BE2C (cell line): Measurements from ENCODE around the gene RBM19.

ENCODE experiments used
- DNase-seq: peaks from one replicate; pipeline ENCODE4 v3.0.0-alpha.2; 2020
- H3K27me3 ChIP-seq: fragments of 250-450 bp; sonication (Bioruptor Pico); 2 replicates; pipeline ENCODE4 v1.5.1; 2020; ENCODE audit warnings: mild to moderate bottlenecking
- H3K36me3 ChIP-seq: fragments of 250-450 bp; sonication (Bioruptor Pico); 2 replicates; pipeline ENCODE4 v1.5.1; 2020; ENCODE audit warnings: mild to moderate bottlenecking
- H3K4me1 ChIP-seq: fragments of 250-450 bp; sonication (Bioruptor Pico); 2 replicates; pipeline ENCODE4 v1.5.1; 2020
- H3K4me3 ChIP-seq: 2 replicates; pipeline ENCODE4 v1.5.1; 2011; ENCODE audit warnings: low read depth, low read length
- H3K9me3 ChIP-seq: fragments of 250-450 bp; sonication (Bioruptor Pico); 2 replicates; pipeline ENCODE4 v1.5.1; 2020
- TF ChIP-seq, protein P1 (sequence below): IDR thresholded peaks from 2 replicates; pipeline ENCODE4 v1.5.1; 2012; ENCODE audit warnings: mild to moderate bottlenecking, low read depth, low read length

Gene RBM19

DNA sequence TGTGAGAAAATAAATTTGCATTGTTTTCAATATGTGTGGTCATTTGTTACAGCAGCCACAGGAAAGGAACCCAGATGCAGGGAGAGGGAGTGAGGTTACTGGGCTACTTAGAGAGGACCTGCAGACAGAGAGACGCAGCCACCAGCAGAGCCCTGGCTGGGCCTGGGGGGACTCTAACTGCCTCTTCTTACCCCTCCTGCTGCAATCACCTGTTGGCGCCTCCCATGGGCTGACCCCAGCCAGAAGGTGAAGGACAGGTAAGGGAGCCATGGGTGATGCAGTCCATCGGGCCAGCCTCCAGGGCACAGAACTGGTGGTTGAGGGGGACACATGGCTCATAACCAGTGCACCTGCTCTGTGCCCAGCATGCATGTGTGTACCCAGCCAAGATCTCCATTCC is 15.8 kb upstream of the RBM19 start:
- Histone ChIP-seq H3K9me3 (no peaks in the 10 kb centered on the region), H3K4me3 (no peak overlapping the region)
- TF ChIP-seq, protein P1, sequence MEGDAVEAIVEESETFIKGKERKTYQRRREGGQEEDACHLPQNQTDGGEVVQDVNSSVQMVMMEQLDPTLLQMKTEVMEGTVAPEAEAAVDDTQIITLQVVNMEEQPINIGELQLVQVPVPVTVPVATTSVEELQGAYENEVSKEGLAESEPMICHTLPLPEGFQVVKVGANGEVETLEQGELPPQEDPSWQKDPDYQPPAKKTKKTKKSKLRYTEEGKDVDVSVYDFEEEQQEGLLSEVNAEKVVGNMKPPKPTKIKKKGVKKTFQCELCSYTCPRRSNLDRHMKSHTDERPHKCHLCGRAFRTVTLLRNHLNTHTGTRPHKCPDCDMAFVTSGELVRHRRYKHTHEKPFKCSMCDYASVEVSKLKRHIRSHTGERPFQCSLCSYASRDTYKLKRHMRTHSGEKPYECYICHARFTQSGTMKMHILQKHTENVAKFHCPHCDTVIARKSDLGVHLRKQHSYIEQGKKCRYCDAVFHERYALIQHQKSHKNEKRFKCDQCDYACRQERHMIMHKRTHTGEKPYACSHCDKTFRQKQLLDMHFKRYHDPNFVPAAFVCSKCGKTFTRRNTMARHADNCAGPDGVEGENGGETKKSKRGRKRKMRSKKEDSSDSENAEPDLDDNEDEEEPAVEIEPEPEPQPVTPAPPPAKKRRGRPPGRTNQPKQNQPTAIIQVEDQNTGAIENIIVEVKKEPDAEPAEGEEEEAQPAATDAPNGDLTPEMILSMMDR = no peak

DNA sequence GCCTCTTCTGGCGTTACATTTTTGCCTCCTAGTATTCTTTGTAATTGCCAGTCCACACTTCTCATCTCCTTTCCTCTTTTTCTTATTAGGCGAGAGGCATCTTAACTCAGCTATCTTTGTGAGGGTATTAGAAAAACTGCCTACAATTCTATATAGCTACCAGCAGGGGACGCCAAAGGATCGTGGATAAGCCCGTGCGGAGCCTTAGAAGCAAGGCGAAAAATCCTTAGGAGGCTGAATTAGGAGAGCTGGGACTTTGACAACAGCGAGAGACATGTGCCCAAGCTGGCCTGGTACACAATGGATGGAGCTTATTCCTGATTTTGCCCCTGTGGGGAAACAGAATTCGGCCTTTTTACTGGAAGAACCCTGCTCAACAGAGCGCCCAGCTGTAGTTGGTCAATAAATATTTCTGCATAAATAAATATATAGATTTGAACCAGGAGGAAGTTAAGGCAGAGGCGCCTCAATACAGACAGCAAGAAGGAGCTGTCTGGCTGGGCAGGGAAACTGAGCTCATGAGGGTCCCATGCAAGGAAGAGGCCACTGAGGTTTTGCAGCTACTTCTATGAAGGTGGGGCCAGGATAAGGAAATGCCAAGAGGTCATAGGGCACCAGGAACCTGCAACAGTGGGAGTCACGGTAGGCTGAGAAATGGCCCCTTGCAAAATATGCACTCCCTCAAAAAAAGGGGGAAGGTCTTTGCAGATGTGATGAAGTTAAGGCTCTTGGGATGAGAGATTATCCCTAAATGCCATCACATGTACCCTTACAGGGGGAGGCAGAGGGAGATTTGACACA is 14.6 kb upstream of the RBM19 start:
- Histone ChIP-seq H3K27me3 (peaks cover 7% of the 10 kb centered on the region), H3K4me1 (no peaks in the 10 kb centered on the region)

More for the DNA sequence above, 15.8 kb upstream of the RBM19 start:
- no peaks in the 10 kb centered on the region for H3K4me1 ChIP-seq
- no peak for DNase-seq
- H3K27me3 ChIP-seq = peaks cover 3% of the 10 kb centered on the region
- no peaks in the 10 kb centered on the region for H3K36me3 ChIP-seq

DNA sequence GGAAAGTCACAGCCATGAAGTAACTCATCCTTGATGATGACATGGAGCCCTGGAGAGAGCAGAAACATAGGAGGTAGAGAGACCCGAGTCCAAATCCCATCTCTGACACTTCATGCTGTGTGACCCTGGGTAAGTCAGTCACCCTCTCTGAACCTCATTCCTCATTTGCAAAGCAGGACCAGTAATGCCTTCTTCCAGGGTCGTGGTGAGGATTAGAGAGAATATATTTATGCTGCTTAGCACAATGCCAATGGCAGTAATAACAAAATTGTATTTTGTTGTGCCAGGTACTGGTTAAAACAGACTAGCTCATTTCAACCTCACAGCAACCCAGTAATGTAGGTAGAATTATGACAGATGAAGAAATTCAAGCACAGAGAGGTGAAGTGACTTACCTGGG is 13.9 kb upstream of the RBM19 start:
- TF ChIP-seq, protein P1 = no peak
- H3K4me3 ChIP-seq = no peak overlapping the region
- no peaks in the 10 kb centered on the region for H3K36me3 ChIP-seq
- peaks cover 14% of the 10 kb centered on the region for H3K27me3 ChIP-seq
- DNase-seq = no peak
- H3K4me1 ChIP-seq = no peaks in the 10 kb centered on the region
- no peaks in the 10 kb centered on the region for H3K9me3 ChIP-seq

More for the DNA sequence above, 14.6 kb upstream of the RBM19 start:
- Histone ChIP-seq H3K36me3 (no peaks in the 10 kb centered on the region), H3K4me3 (no peak overlapping the region), H3K9me3 (no peaks in the 10 kb centered on the region)
- peak; percentile 47 for DNase-seq
- TF ChIP-seq, protein P1 = peak; percentile 99

DNA sequence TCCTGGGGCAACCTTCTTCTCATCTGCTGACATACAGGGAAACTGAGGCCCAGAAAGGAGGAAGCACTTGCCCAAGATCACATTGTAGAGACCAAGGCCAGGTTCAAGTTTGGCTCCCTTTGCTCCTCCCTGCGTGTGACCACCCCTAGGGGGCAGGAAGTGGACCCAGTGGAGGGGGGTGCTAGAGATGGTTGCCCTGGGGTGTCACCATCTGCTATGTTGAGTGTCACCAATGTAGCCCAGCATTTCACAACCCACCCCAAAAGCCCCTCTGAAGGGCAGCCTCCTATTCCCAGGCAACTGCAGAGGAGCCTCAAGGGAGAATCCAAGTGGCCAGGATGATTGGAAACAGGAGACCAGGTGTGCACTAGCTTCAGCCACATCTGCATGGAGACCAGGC is 12.0 kb upstream of the RBM19 start:
- Histone ChIP-seq H3K27me3 (peaks cover 29% of the 10 kb centered on the region), H3K4me1 (no peaks in the 10 kb centered on the region), H3K9me3 (no peaks in the 10 kb centered on the region), H3K4me3 (no peak overlapping the region), H3K36me3 (no peaks in the 10 kb centered on the region)
- DNase-seq = no peak
- TF ChIP-seq, protein P1 = no peak

DNA sequence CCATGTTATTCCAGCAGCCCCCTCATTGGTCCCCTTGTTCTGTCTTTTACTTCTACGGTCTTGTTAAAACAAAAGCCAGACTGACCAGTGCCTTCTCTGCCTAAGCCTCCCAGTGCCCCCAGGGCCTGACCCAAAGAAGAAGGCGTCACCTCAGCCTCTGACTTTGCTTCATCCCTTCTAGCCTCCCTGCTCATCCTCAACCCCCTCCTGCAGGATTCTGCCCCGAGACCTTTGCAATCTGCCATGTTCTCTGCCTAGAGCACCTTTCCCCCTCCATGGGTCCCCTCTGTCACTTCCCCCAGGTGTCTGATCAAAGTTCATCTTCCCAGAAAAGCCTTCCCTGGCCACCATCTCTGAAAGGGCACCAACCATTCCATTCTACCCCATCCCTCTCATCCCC is 7.9 kb upstream of the RBM19 start:
- TF ChIP-seq, protein P1 = no peak
- Histone ChIP-seq H3K27me3 (peaks cover 55% of the 10 kb centered on the region), H3K9me3 (no peaks in the 10 kb centered on the region), H3K36me3 (no peaks in the 10 kb centered on the region), H3K4me1 (no peaks in the 10 kb centered on the region), H3K4me3 (no peak overlapping the region)
- DNase-seq = no peak
